AG04450 (cell line): ENCODE measurements around the gene RAN. TPM values are rescaled to one million over a fixed set of nuclear protein-coding genes. Genes with fewer than 3 reads are reported as not detected.

Experiments used
- CTCF ChIA-PET: fragments of 300-600, 350-600 bp; formaldehyde crosslinking; extraction: SDS; loops from one replicate; lab custom pipeline; 2022; ENCODE audit warnings: antibody characterized with exemption, inconsistent platforms; lab: Charles Lee
- POLR2A ChIA-PET: fragments of 350-600 bp; formaldehyde crosslinking; extraction: SDS; loops from one replicate; lab custom pipeline; 2021; ENCODE audit warnings: antibody characterized with exemption, inconsistent platforms; lab: Yijun Ruan, JAX
- DNase-seq: peaks from one replicate; pipeline ENCODE4 v3.0.0-alpha.2; 2011; ENCODE audit warnings: low read depth, low spot score
- H3K27ac ChIP-seq: one replicate; pipeline ENCODE4 v1.5.1; 2012; ENCODE audit warnings: low read depth, low read length, control low read depth
- H3K27me3 ChIP-seq: one replicate; pipeline ENCODE4 v1.6.0; 2012; ENCODE audit warnings: low read length; ENCODE audit not compliant: control insufficient read depth, insufficient read depth
- H3K4me3 ChIP-seq: 2 replicates; pipeline ENCODE4 v1.5.1; 2011; ENCODE audit warnings: mild to moderate bottlenecking, low read depth, low read length, control low read depth
- H3K9me3 ChIP-seq: 2 replicates; pipeline ENCODE4 v1.5.1; 2012; ENCODE audit warnings: low read length; ENCODE audit not compliant: control insufficient read depth, insufficient read depth
- polyA plus RNA-seq: library from polyadenylated mRNA; depleted of rRNA; stranded (reverse); fragments of >200 nt; gene quantifications from 2 replicates; pipeline ENCODE4 v1.2.3, GENCODE V29; 2011
- TF ChIP-seq, protein P1 (sequence below): IDR thresholded peaks from 2 replicates; pipeline ENCODE4 v1.5.1; 2011; ENCODE audit warnings: low read depth, low read length, control low read depth, inconsistent platforms

The RAN gene
- polyA plus RNA-seq, 1 experiment: 1,434 TPM

GRCh38 chr12:130919086-130919485 lies 47.2 kb downstream of the RAN start:
- ChIA-PET POLR2A (no interaction called here), CTCF (no interaction called here)
- Histone ChIP-seq H3K27ac (no peak overlapping the region), H3K9me3 (peaks cover 4% of the 10 kb centered on the region; the same call in 1 of the 2 replicates), H3K27me3 (peaks cover 4% of the 10 kb centered on the region), H3K4me3 (no peak overlapping the region)
- TF ChIP-seq, protein P1, sequence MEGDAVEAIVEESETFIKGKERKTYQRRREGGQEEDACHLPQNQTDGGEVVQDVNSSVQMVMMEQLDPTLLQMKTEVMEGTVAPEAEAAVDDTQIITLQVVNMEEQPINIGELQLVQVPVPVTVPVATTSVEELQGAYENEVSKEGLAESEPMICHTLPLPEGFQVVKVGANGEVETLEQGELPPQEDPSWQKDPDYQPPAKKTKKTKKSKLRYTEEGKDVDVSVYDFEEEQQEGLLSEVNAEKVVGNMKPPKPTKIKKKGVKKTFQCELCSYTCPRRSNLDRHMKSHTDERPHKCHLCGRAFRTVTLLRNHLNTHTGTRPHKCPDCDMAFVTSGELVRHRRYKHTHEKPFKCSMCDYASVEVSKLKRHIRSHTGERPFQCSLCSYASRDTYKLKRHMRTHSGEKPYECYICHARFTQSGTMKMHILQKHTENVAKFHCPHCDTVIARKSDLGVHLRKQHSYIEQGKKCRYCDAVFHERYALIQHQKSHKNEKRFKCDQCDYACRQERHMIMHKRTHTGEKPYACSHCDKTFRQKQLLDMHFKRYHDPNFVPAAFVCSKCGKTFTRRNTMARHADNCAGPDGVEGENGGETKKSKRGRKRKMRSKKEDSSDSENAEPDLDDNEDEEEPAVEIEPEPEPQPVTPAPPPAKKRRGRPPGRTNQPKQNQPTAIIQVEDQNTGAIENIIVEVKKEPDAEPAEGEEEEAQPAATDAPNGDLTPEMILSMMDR: no peak
- DNase-seq: no peak

DNA sequence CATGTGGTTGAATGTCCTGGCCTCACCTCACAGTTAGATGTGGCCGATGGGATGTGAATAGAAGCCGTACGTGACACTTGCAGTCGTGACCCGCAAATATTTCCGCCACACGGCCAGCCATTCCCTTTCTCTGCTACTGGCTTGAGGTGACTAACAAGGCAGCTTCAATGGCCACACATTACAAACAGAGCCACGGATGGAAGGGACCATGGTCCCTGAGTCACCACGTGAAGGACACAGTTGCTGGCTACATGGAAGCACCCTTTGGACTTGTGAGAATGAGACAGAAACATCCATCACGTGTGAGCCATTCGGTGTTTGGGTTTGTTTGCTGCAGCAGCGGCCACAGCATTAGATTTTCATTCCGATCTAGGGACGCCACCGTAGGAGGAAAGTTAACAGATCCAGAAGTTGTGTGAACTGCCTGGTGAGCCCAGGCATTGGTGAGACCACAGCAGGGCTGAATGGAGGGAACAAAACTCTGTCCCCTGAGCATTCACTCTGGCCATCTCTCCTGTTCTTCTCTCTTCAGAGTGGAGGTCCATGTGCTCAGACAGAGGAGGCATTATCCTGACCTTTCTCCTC lies 48.3 kb downstream of the RAN start:
- Histone ChIP-seq H3K27me3 (peaks cover 4% of the 10 kb centered on the region), H3K4me3 (no peak overlapping the region), H3K9me3 (peaks cover 4% of the 10 kb centered on the region; the same call in 1 of the 2 replicates), H3K27ac (no peak overlapping the region)
- TF ChIP-seq, protein P1: no peak
- POLR2A ChIA-PET: no interaction called here
- CTCF ChIA-PET: interaction anchor here (0.9 kb wide), 1 partner anchor 81 kb away, joined by 3 read pairs; the partner anchor contains the start of gene STX2
- DNase-seq: no peak

GRCh38 chr12:130920723-130921381 lies 49.0 kb downstream of the RAN start:
- TF ChIP-seq, protein P1: no peak
- Histone ChIP-seq H3K27ac (no peak overlapping the region), H3K4me3 (no peak overlapping the region), H3K9me3 (peaks cover 4% of the 10 kb centered on the region; the same call in 1 of the 2 replicates), H3K27me3 (peaks cover 4% of the 10 kb centered on the region)
- no peak for DNase-seq
- POLR2A ChIA-PET: interaction anchor here (0.8 kb wide), 1 partner anchor 910 kb away, joined by 3 read pairs; no protein-coding TSS in a partner anchor
- CTCF ChIA-PET: interaction anchor here (0.6 to 0.9 kb wide), 2 partner anchors 81 to 884 kb away, joined by 3 read pairs; partner anchors contain the start of gene STX2

DNA sequence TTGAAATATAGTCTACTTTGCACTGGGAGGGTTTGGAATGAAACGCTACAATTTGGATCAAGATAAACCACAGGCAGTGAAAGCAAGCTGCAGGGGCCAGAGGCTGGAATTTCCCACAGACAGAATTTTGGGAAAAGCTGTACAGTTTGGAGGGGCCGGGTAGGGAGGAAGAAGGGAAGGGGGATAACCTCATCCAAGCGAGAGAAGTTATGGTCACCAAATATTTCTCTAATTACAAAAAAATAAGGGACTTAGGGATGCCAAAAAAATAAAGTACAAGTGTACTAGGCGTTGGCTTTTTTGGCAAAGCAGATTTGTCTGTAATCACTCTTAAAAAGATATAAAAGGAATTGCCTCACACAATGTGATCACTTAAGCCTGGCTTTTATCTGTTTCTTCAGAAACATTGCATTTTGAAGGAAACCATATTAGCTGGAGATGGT lies 50.7 kb downstream of the RAN start:
- Histone ChIP-seq H3K27ac (no peak overlapping the region), H3K9me3 (no peaks in the 10 kb centered on the region; the same call in 1 of the 2 replicates), H3K27me3 (peaks cover under 1% of the 10 kb centered on the region), H3K4me3 (no peak overlapping the region)
- TF ChIP-seq, protein P1: no peak
- POLR2A ChIA-PET: no interaction called here
- CTCF ChIA-PET: no interaction called here
- DNase-seq: no peak
